Heart left ventricle (tissue), 16 donors: ENCODE results near the gene CBX2. TPM values are rescaled to one million over a fixed set of nuclear protein-coding genes. Genes with fewer than 3 reads are reported as not detected.

Experiments used
- ATAC-seq, 4 donors: fragments of 200-7000 bp; cut with Tn5 transposase; one replicate each; pipeline ENCODE4 v1.9.1; 2020 to 2022; ENCODE audit warnings: moderate library complexity in 4 of 4, mild to moderate bottlenecking in 3 of 4, moderate number of reproducible peaks in 1 of 4
- DNase-seq, 5 donors: peaks; one replicate each; pipeline ENCODE4 v3.0.0-alpha.2; 2020
- H3K27ac ChIP-seq, 12 donors: fragments of 200-600 bp; sonication (generic) in 4 of 12; one replicate each; pipeline versions ENCODE4 v1.5.0 to v1.8.0; 2016 to 2022; ENCODE audit warnings: mild to moderate bottlenecking in 2 of 12
- H3K27me3 ChIP-seq, 9 donors: fragments of 200-600 bp; sonication (generic) in 2 of 9; one replicate each; pipeline versions ENCODE4 v1.5.1 to v1.8.0; 2016 to 2022; ENCODE audit warnings: mild to moderate bottlenecking in 3 of 9
- H3K36me3 ChIP-seq, 9 donors: fragments of 200-600 bp; sonication (generic) in 2 of 9; one replicate each; pipeline versions ENCODE4 v1.5.0 to v1.8.0; 2018 to 2022; ENCODE audit warnings: mild to moderate bottlenecking in 2 of 9
- H3K4me1 ChIP-seq, 12 donors: fragments of 200-600 bp; sonication (generic) in 4 of 12; one replicate each; pipeline versions ENCODE4 v1.5.0 to v1.8.0; 2016 to 2022; ENCODE audit warnings: mild to moderate bottlenecking in 3 of 12
- H3K4me3 ChIP-seq, 12 donors: fragments of 200-600 bp; sonication (generic) in 4 of 12; one replicate each; pipeline versions ENCODE4 v1.5.0 to v1.8.0; 2017 to 2022; ENCODE audit warnings: mild to moderate bottlenecking in 9 of 12, moderate library complexity in 4 of 12
- H3K9me3 ChIP-seq, 12 donors: fragments of 200-600 bp; sonication (generic) in 4 of 12; one replicate each; pipeline versions ENCODE4 v1.5.0 to v1.8.0; 2016 to 2022; ENCODE audit warnings: mild to moderate bottlenecking in 1 of 12
- CTCF ChIP-seq, 12 donors: fragments of 200-600 bp; sonication (generic) in 4 of 12; IDR thresholded peaks; one replicate each; pipeline versions ENCODE4 v1.5.0 to v1.8.0; 2018 to 2022; ENCODE audit warnings: antibody characterized with exemption in 12 of 12, mild to moderate bottlenecking in 5 of 12
- POLR2A ChIP-seq, 2 donors: fragments of 450-650 bp; IDR thresholded peaks; one replicate each; pipeline ENCODE4 v1.6.1; 2017; ENCODE audit warnings: antibody characterized with exemption in 2 of 2, mild to moderate bottlenecking in 2 of 2, moderate library complexity in 2 of 2
- WGBS, 4 donors: extraction: QIAGEN DNeasy Blood & Tissue Kit in 2 of 4; methylation state at CpG; one replicate each; pipeline versions ENCODE4 v1.1.5 to v1.1.7; 2013 to 2018; 5-methylcytosine and 5-hydroxymethylcytosine counted together
- intact Hi-C, 10 donors: fragments of 100-400 bp; cut with DNase I; formaldehyde crosslinking; loops; one replicate each; pipeline versions ENCODE4 v1.11.1 to v1.14.2; 2022
- polyA plus RNA-seq, 2 donors: library from polyadenylated mRNA; stranded (reverse); fragments of 200-250 nt; gene quantifications; one replicate each; pipeline ENCODE4 v1.2.3, GENCODE V29; 2013
- total RNA-seq, 9 donors: library from RNA; depleted of rRNA in 2 of 9; stranded (reverse); fragments of >200 nt in 2 of 9; fragmentation: NEBNext Ultra II Directional in 3 of 9; extraction: Animal tissue kit (Norgen Biotek cat#: 25700) in 3 of 9; gene quantifications; one replicate each; pipeline versions ENCODE4 v1.1.0 to v1.2.4, GENCODE V29; 2016 to 2023
- donor health status: ischemic (EF 13 %, LVEDD 7.1; RV severe dilation, severe dysfunction).
- donor health status: healthy with polysubstance abuse.
- donor health status: DM: no; HTN: yes; CAD: no.
- donor health status: DM: no; HTN: no; CAD: no.
- donor health status: ischemic (EF 25% LVEDD 6.9; RV normal size, moderate dysfunction).
- donor health status: ischemic (EF 25% LVEDD 5.7; RV mildly dilated, moderate dysfunction).
- donor health status: healthy.
- donor health status: DM: yes; HTN: yes; CAD: no.
- donor health status: ischemic (EF 35%, LVEDD 5.7; RV mildly dilated, moderate dysfunction).
- donor health status: nonischemic (EF 11% LVEDD 7.7; RV severe dilation, severe dysfunction).
- donor health status: DM: yes; HTN: yes; CAD: no.
- donor health status: PGD.
- donor health status: ischemic (EF 29% LVEDD 5.4; RV normal size, mild dysfunction).
- donor health status: nonischemic (EF 23%, LVEDD 6.1; RV moderate dilation, normal function).

Gene CBX2
- total and polyA plus RNA-seq, 11 donors: 2.4 to 4.3 (median 3.1) TPM

GRCh38 chr17:79813297-79814126 is 35.6 kb downstream of the CBX2 start:
- 4 to 13% (median 6%) methylated on average over 17 to 89 of the region's 89 CpGs for WGBS, 4 donors
- Histone ChIP-seq H3K4me3 (peak overlapping the region in 10 of 12 donors; percentile 4 to 61 (median 40)), H3K27me3 (peaks cover 56 to 88% (median 74%) of the 10 kb centered on the region in 9 donors), H3K36me3 (no peaks in the 10 kb centered on the region), H3K9me3 (no peaks in the 10 kb centered on the region), H3K27ac (no peak overlapping the region), H3K4me1 (peaks cover 4 to 63% (median 34%) of the 10 kb centered on the region in 12 donors)
- no peak for ATAC-seq
- intact Hi-C loops: loop anchor here in 3 of 10 donors (2.0 to 5.0 kb wide), 2 partner anchors 25 to 179 kb away; partner anchors contain the start of gene CBX4 (in 2 of the 3)
- DNase-seq: peak in 1 of 5 donors; percentile 30
- no peak for TF ChIP-seq POLR2A (IDR thresholded peaks at IDR 0.05)
- no peak for TF ChIP-seq CTCF (IDR thresholded peaks at IDR 0.05)

- Histone ChIP-seq H3K27ac (no peak overlapping the region), H3K9me3 (no peaks in the 10 kb centered on the region), H3K27me3 (peaks cover 47 to 84% (median 66%) of the 10 kb centered on the region in 9 donors), H3K4me1 (peaks cover 4 to 68% (median 37%) of the 10 kb centered on the region in 12 donors), H3K4me3 (peak overlapping the region in 9 of 12 donors; percentile 17 to 43 (median 29)), H3K36me3 (no peaks in the 10 kb centered on the region)
- DNase-seq: no peak
- intact Hi-C loops: loop anchor here in 1 of 10 donors (5.0 kb wide), 1 partner anchor 178 kb away; no protein-coding TSS in a partner anchor
- ATAC-seq: no peak
- WGBS, 4 donors: 32 to 41% (median 34%) methylated on average over 27 to 43 of the region's 43 CpGs
- TF ChIP-seq POLR2A (IDR thresholded peaks at IDR 0.05) (no peak), CTCF (IDR thresholded peaks at IDR 0.05) (no peak)
Observed at GRCh38 chr17:79814127-79814973, 36.4 kb downstream of the CBX2 start.

GRCh38 chr17:79814974-79815835 is 37.3 kb downstream of the CBX2 start:
- WGBS, 4 donors: 14 to 37% (median 18%) methylated on average over 53 to 96 of the region's 96 CpGs

More at GRCh38 chr17:79814974-79815835, 37.3 kb downstream of the CBX2 start:
- TF ChIP-seq CTCF (IDR thresholded peaks at IDR 0.05) (no peak), POLR2A (IDR thresholded peaks at IDR 0.05) (no peak)
- intact Hi-C loops: loop anchor here in 2 of 10 donors (5.0 kb wide), 2 partner anchors 57 to 177 kb away; no protein-coding TSS in a partner anchor
- peak in 2 of 4 donors; percentile 7 to 17 for ATAC-seq
- Histone ChIP-seq H3K36me3 (no peaks in the 10 kb centered on the region), H3K27me3 (peaks cover 45 to 77% (median 59%) of the 10 kb centered on the region in 9 donors), H3K4me3 (peak overlapping the region in 10 of 12 donors; percentile 3 to 43 (median 27)), H3K4me1 (peaks cover 4 to 69% (median 39%) of the 10 kb centered on the region in 12 donors), H3K9me3 (no peaks in the 10 kb centered on the region), H3K27ac (no peak overlapping the region)
- peak in 1 of 5 donors; percentile 24 for DNase-seq
